Activated B cell treated with CpG ODN at 0.5 μM for 24 hours (primary cell): ENCODE results near the gene ZSCAN30. TPM values are rescaled to one million over a fixed set of nuclear protein-coding genes. Genes with fewer than 3 reads are reported as not detected.

ENCODE experiments used
- ATAC-seq: fragments of 200-7000 bp; cut with Tn5 transposase; one replicate; pipeline ENCODE4 v1.10.0; 2021; ENCODE audit warnings: low read depth, mild to moderate bottlenecking, moderate library complexity
- CTCF ChIA-PET: fragments of 350-600 bp; sonication (Branson Sonifier 250); formaldehyde crosslinking; loops from one replicate; lab custom pipeline; 2021; ENCODE audit warnings: antibody characterized with exemption; lab: Charles Lee
- POLR2A ChIA-PET: fragments of 350-600 bp; sonication (Branson Sonifier 250); formaldehyde crosslinking; loops from one replicate; lab custom pipeline; 2021; ENCODE audit warnings: antibody characterized with exemption; lab: Charles Lee
- DNase-seq: peaks from one replicate; pipeline ENCODE4 v3.0.0; 2022
- H3K27ac Mint-ChIP-seq: one replicate; pipeline ENCODE4 v1.8.0; 2020; ENCODE audit warnings: mixed read lengths
- H3K27me3 Mint-ChIP-seq: one replicate; pipeline ENCODE4 v1.8.0; 2021; ENCODE audit warnings: mixed read lengths
- H3K36me3 Mint-ChIP-seq: one replicate; pipeline ENCODE4 v1.8.0; 2021; ENCODE audit warnings: low read depth, mixed read lengths
- H3K4me1 Mint-ChIP-seq: one replicate; pipeline ENCODE4 v1.8.0; 2021; ENCODE audit warnings: mixed read lengths
- H3K4me3 Mint-ChIP-seq: one replicate; pipeline ENCODE4 v1.8.0; 2020; ENCODE audit warnings: mild to moderate bottlenecking, mixed read lengths
- H3K9me3 Mint-ChIP-seq: one replicate; pipeline ENCODE4 v1.8.0; 2020; ENCODE audit warnings: mixed read lengths
- intact Hi-C: fragments of 100-400 bp; cut with micrococcal nuclease; formaldehyde crosslinking; loops from one replicate; pipeline ENCODE4 v1.15.1; 2024
- total RNA-seq: library from RNA; stranded (reverse); gene quantifications from 2 replicates; pipeline ENCODE4 v1.2.3, GENCODE V29; 2022
- TF ChIP-seq, protein P1 (sequence below): fragments of 200-600 bp; IDR thresholded peaks from one replicate; pipeline ENCODE4 v1.8.0; 2022; ENCODE audit warnings: antibody characterized with exemption, mild to moderate bottlenecking

Gene ZSCAN30
- total RNA-seq, 1 donor from 2014 or later = 23.8 TPM

GRCh38 chr18:35291166-35291565, 1.1 kb upstream of the ZSCAN30 start:
- no peak for DNase-seq
- CTCF ChIA-PET = no interaction called here
- Mint-ChIP-seq H3K36me3 (peaks cover 40% of the 10 kb centered on the region), H3K27me3 (peaks cover 2% of the 10 kb centered on the region), H3K4me1 (peaks cover 51% of the 10 kb centered on the region), H3K4me3 (peak overlapping the region; percentile 100), H3K9me3 (no peaks in the 10 kb centered on the region), H3K27ac (peak overlapping the region; percentile 99)
- POLR2A ChIA-PET = interaction anchor here (0.6 to 1.2 kb wide), 2 partner anchors 54 to 122 kb away, joined by 4 to 6 read pairs; no protein-coding TSS in a partner anchor
- ATAC-seq = no peak
- TF ChIP-seq, protein P1, sequence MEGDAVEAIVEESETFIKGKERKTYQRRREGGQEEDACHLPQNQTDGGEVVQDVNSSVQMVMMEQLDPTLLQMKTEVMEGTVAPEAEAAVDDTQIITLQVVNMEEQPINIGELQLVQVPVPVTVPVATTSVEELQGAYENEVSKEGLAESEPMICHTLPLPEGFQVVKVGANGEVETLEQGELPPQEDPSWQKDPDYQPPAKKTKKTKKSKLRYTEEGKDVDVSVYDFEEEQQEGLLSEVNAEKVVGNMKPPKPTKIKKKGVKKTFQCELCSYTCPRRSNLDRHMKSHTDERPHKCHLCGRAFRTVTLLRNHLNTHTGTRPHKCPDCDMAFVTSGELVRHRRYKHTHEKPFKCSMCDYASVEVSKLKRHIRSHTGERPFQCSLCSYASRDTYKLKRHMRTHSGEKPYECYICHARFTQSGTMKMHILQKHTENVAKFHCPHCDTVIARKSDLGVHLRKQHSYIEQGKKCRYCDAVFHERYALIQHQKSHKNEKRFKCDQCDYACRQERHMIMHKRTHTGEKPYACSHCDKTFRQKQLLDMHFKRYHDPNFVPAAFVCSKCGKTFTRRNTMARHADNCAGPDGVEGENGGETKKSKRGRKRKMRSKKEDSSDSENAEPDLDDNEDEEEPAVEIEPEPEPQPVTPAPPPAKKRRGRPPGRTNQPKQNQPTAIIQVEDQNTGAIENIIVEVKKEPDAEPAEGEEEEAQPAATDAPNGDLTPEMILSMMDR = no peak
- intact Hi-C loops = loop anchor here (2.0 to 5.0 kb wide), 4 partner anchors 42 to 314 kb away; partner anchors contain the start of gene INO80C

DNA sequence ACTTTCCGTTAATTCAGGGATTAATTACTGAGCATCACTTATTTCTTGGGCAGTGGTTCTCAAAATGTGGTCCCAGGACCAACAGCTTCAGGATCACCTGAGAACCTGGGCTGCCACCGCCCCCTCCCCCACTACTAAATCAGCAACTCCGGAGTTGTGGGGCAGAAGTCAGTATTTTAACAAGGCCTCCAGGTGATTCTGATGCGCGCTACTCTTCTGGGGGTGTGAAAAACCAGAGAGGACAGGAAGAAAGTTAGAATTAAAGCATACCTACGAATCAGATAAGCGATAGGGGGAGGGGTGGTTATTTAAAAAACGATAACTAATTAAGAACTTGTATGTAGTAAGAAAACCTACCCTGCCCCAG, 319 bp downstream of the ZSCAN30 start:
- POLR2A ChIA-PET = interaction anchor here (0.7 to 4.0 kb wide), 15 partner anchors 9 to 839 kb away, joined by 3 to 94 read pairs (median 5); partner anchors contain the start of genes ELP2, GALNT1, INO80C and MAPRE2
- peak; percentile 32 for ATAC-seq

DNA sequence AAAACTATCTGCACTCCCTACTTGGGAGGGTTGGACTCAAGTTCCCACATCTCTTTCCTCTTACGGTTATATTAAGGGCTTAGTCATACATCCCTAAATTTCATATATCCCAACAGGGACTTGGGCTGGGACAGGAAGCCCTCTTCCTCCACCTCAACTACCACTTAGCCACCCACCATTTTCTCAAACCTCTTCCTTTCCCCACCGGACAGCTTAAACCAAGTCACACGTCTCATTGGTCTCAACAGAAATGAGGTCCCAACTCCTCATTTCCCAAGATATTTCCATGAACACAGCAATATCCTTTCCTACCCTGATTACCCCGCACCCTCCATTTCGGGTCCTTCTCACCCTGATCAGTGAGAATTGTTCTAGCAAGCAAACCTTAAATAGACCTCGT, 736 bp downstream of the ZSCAN30 start:
- peak overlapping the region; percentile 99 for H3K27ac Mint-ChIP-seq
- peak overlapping the region; percentile 100 for H3K4me3 Mint-ChIP-seq
- DNase-seq (no peak), ATAC-seq (no peak)
- peaks cover 51% of the 10 kb centered on the region for H3K4me1 Mint-ChIP-seq
- H3K27me3 Mint-ChIP-seq = peaks cover 2% of the 10 kb centered on the region
- POLR2A ChIA-PET = interaction anchor here (0.8 to 4.0 kb wide), 12 partner anchors 8 to 683 kb away, joined by 3 to 94 read pairs (median 5); partner anchors contain the start of genes GALNT1, INO80C, MAPRE2 and RMP24
- intact Hi-C loops = no loop called here
- H3K36me3 Mint-ChIP-seq = peaks cover 27% of the 10 kb centered on the region
- peaks cover 4% of the 10 kb centered on the region for H3K9me3 Mint-ChIP-seq
- TF ChIP-seq, protein P1 = no peak
- CTCF ChIA-PET = interaction anchor here (1.1 to 1.9 kb wide), 3 partner anchors 58 to 282 kb away, joined by 3 to 9 read pairs (median 6); no protein-coding TSS in a partner anchor

More for the DNA sequence above, 319 bp downstream of the ZSCAN30 start:
- intact Hi-C loops = loop anchor here (1.0 to 5.0 kb wide), 8 partner anchors 22 to 683 kb away; partner anchors contain the start of genes INO80C, RMP24 and ZNF24
- Mint-ChIP-seq H3K36me3 (peaks cover 31% of the 10 kb centered on the region), H3K4me3 (peak overlapping the region; percentile 100), H3K9me3 (peaks cover 4% of the 10 kb centered on the region), H3K27me3 (peaks cover 2% of the 10 kb centered on the region), H3K27ac (peak overlapping the region; percentile 99), H3K4me1 (peaks cover 51% of the 10 kb centered on the region)
- CTCF ChIA-PET = interaction anchor here (0.9 to 1.9 kb wide), 4 partner anchors 49 to 66 kb away, joined by 3 to 9 read pairs (median 5); partner anchors contain the start of gene ZNF397
- TF ChIP-seq, protein P1 = no peak
- no peak for DNase-seq

GRCh38 chr18:35284841-35285240, 5.2 kb downstream of the ZSCAN30 start:
- Mint-ChIP-seq H3K36me3 (peaks cover 29% of the 10 kb centered on the region), H3K4me3 (no peak overlapping the region), H3K27ac (no peak overlapping the region), H3K27me3 (no peaks in the 10 kb centered on the region), H3K4me1 (peaks cover 21% of the 10 kb centered on the region), H3K9me3 (peaks cover 4% of the 10 kb centered on the region)
- ChIA-PET CTCF (no interaction called here), POLR2A (no interaction called here)
- TF ChIP-seq, protein P1 = no peak
- ATAC-seq = no peak
- DNase-seq = no peak
- intact Hi-C loops = no loop called here

GRCh38 chr18:35283923-35284794, 5.9 kb downstream of the ZSCAN30 start:
- TF ChIP-seq, protein P1 = no peak
- no peak for ATAC-seq
- no peak overlapping the region for H3K27ac Mint-ChIP-seq
- H3K9me3 Mint-ChIP-seq = peaks cover 4% of the 10 kb centered on the region
- no peak for DNase-seq
- CTCF ChIA-PET = no interaction called here
- H3K36me3 Mint-ChIP-seq = peaks cover 26% of the 10 kb centered on the region
- H3K27me3 Mint-ChIP-seq = no peaks in the 10 kb centered on the region
- H3K4me3 Mint-ChIP-seq = no peak overlapping the region
- POLR2A ChIA-PET = no interaction called here
- intact Hi-C loops = no loop called here
- H3K4me1 Mint-ChIP-seq = peaks cover 14% of the 10 kb centered on the region
